GM21526 (cell line): Measurements from ENCODE around the gene CPSF3.

Source experiments
- ATAC-seq: cut with Tn5 transposase; IDR thresholded peaks from one replicate; pipeline ENCODE4 v1.9.1; 2021; ENCODE audit warnings: moderate library complexity; ENCODE audit not compliant: unreplicated experiment, low FRiP score

The CPSF3 gene

DNA sequence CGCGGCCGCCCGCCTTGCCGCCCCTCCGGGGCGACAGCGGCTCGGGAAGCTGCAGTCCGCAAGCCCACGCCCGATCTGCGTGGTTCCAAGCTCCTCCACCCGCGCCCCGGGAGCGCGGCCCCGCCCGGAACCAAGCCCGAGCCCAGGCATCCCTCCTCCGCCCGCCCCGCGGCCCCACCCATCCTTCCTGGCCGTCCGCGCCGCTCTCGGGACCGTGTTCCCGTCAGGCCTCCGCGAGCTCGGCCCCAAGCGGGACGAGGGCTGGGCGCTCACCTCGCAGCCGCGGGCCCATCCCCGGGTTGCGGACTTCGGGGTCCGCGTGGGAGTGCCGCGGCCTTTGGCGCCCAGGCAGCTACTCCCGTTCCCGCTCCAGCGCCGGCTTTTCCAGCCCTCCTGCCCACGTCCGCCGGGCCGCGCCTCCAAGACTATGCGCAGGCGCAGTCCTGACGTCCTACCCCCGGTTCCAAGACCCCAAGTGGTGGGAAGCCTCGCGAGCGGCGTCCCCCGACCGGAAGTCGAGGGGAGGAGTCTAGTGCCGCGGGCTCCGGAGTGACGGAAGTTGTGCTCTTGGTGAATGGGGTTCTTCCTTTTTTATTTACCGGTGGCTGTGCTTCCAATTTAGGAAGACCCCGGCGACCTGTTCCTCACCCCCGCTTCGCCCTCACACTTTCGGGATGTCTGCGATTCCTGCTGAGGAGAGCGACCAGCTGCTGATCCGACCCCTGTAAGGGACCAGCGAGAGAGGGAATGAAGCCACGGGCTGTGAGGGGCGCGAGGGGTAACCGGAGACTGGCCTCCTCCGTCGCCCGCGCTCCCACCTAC is at the start of gene CPSF3, which contains the start of gene ITGB1BP1:
Gene CPSF3 (plus strand): TSS at position 555 of the 822 bp plus-strand sequence. CDS start 120 bp downstream, at position 675.
Gene ITGB1BP1 (minus strand): TSS at position 429 of the 822 bp plus-strand sequence. CDS start 4,831 bp downstream, outside the sequence.
- peak; percentile 78 for ATAC-seq

DNA sequence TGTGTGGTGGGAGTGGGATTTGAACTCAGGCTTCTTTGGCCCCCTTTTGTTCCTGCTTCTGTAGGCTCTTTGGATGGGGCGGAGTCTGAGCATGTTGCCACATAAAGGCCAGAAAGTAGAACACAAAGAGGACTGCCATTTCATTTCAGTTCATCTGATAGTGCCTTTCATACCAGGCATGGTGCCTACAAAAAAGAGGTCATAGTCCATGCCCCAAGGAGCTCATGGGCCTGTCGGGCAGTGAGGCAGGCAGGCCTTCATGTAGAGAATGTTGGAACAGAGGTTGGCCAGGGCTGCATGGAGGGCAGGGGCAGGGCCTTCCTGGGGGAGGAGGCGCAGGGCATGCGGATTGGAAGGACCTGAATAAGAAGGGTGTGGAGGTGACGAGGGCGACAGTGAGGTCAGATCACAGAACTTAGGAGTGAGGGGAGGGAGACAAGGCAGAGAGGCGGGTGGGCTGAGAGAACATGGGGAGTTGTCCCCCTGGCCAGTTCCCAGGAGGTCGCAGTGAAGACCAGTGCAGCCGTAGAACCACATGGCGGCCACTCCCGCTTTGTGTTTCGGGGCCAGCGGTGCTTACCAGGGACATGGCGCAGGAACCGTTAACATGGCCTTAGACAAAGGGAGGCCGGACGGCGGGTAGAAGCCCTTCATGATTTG is 49.3 kb upstream of the CPSF3 start:
- ATAC-seq, result no peak

DNA sequence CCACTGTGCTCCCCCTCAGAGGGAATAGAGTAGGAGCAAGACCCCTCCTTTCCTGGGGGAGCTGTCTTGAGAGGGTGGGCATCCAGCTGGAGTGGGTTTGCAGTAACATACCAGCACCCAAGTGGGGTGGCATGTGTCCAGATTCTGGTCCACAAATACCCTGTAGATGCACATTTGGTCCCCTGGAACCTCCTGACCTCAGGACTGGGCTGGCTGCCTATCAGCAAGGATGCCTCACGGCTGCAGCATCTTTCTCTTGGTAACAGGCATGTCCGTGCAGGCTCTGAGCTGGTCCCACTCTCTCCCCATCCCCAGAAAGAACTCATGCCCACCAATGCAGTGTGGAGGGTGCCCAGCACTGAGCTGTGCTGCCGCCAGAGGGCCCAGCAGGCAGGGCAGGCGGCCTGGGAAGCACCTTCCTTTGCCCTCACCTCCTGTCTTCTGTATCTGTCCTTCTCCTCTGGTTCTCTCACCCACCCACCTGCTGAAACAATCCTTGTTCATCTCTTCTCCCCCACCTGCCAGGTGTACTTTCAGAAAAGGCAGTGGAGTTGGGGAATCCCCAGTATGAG is 47.5 kb upstream of the CPSF3 start:
- ATAC-seq, result no peak

DNA sequence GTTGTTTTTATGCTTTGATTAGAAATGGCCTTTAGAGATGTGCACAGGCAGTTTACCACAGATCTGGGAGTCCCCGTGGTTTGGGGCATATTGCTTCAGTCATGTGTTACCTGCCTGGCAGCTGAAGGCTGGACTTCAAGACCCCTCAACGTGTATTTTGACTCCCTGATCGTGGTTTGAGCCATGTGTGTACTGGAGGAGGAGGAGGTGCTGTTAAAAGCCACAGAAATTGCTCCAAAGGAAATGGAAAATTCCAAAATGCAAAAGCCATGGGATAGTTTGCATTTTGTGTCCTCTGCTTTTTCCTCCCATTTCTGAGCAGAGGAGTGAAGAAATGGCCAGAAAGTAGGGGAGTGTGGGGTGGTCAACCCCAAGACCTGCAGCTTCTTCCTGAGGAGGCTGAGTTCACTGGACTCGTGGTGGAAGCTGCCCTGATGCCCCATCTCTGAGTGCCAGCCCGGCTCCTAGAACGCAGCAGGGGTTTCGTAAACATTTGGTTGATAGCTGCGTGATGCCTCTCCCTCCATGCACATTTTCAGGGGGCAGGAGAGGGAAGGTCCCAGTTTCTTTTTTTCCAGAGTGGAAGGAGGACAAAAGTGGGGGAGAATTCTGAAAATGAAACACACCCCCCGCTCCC is 45.9 kb upstream of the CPSF3 start:
- no peak for ATAC-seq

DNA sequence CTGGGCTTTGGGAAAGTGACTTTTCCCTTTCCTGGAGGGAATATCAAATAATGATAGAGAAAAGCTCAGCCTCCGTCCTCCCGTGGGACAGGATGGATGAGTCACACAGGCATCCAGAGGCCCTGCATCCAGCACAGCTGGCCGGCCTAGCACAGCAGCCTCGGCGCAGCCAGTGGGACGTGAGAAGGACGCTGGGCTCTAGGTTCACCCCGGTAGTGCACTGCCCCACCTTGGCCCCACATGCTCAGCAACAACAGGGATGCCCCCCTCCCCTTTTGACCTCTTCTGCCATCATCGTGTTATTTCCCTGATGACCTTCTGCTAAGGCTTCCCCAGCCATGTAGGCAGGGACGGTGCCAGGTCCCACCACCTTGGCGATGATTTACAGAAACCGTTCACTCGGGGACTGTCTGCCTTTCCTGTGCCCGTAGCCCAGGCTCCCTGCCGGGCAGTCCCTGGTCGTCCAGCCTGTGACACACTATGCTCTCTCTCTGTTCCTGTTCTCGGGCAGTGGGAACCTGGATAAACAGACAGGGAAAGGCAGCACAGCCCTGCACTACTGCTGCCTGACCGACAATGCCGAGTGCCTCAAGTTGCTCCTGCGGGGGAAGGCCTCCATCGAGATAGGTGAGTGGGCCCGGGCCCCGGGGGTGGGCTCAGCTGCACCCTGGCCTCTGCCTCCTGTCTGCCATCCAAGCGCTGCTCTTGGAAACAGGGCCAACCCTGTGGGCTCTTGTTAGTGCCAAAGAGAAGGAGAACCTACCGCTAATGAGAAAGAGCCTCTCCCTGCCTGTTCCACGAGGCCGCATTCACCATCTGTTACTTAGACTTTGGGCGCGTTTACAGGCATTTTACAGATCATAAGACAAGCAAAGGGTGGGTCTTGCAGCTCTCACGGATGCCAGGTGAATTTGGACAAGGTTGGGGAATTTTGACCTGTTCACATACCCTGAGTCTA is 44.7 kb upstream of the CPSF3 start:
- ATAC-seq, result no peak

DNA sequence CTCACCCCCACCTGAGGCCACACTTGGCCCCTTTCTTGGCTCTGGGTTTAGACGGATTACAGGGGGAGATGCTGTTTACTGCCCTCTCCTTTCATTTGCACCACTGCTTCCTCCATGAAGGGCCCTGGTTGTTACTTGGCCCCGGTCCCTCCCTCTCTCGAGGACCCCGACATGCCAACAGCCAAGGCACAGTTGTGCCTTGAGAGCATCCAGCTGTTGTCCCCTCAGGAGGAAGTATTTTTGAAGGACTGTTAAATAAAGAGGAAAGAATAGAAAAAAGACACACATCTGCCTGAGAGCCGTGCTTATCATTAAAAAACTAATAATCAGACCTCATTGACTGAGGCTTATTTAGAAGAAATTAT is 44.1 kb upstream of the CPSF3 start:
- no peak for ATAC-seq

DNA sequence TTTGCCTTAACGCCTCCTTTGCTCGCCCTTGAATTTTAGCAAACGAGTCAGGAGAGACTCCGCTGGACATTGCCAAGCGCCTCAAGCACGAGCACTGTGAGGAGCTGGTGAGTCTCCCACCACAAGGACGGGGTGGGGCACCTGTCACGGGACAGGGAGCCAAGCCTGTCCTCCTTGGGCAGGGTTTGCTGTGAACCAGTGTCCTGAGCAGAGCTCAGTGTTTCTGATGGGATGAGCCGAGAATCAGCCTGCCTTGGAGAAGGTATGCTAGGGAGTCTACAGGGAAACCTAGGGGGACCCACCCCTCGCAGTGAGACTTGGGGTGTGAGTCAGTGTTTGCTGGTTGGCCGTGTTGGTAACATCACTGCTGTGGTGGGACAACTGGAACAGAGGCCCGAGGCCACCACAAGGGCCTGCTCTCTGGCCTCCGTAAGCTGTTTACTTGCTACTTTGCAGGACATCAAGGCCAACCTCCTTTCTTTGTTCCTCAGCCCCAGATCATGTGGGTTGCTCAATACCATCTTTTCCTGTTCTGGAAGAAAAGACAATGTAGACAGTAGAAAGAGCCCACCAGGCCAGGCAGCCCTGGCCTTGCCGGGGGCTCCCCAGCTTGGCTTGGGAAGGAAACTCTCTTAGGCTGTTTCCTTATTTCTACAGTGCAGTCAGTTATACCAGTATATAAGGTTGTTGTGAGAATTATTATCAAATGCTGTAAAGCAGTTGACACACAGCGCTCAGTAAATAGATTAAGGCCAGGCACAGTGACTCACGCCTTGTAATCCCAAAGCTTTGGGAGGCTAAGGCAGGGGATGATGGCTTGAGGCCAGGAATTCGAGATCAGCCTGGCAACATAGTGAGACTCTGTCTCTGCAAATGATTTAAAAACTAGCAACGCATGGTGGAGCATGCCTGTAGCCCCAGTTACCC is 42.5 kb upstream of the CPSF3 start:
- no peak for ATAC-seq

DNA sequence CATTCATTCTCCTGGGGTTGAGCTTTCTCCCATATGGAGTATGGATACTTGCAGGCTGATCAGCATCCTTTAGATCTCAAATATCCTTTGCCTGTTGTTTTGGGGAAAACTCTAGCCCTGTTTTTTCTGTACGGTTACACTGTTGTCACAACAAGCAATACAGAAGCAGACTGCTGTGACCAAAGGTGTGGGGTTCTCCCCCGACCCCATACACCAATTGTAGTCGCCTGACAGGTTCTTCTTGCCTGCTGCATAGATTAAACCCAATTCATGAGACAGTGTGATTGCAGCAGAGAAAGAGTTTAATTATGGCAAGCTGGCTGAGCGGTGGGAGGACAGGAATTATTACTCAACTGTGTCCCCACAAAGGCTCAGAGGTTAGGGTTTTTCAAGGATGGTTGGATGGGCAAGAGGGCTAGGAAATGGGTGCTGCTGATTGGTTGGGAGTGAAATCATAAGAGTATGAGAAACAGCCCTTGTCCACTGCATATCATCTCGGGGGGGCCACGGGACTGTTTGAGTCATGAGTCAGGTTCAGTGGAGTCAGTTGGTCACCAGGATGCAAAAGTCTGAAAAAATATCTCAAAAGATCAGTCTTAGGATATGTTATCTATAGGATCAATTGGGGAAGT is 40.7 kb upstream of the CPSF3 start:
- ATAC-seq, result no peak

DNA sequence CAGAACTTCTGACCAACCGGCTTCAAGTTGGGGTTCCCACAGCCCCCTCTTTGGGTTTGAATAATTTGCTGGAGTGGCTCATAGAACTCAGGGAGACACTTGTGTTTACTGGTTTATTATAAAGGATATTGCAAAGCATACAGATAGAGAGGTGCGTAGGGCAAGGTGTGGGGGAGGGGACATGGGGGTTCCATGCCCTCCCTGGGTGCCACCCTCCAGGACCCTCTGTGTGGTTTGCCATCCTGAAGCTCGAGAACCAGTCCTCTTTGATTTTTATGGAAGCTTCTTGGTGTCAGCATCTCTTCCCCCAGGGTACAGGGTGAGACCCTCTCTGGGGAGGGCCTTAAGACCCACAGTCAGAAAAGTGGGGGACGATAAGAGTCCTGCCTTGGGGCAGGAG is 38.9 kb upstream of the CPSF3 start:
- ATAC-seq, result no peak

DNA sequence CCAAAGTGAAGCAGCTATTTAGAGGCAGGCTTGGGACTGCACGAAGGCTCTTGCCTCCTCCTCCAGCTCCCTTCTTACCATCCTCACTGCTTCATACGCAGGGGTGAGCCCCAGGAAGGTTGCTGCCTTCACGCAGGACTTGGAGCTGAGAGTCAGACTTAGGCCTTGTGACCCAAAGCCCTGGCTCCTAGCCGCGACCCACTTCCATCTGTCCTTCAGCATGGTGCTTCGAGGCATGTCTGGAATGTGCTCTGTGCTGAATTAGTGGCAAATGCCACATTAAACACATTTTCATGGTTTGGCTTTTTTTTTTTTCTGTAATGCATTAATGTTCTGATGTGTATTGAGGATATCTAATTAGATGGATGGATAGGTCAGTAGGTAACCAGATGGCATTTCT is 37.6 kb upstream of the CPSF3 start:
- ATAC-seq, result no peak

DNA sequence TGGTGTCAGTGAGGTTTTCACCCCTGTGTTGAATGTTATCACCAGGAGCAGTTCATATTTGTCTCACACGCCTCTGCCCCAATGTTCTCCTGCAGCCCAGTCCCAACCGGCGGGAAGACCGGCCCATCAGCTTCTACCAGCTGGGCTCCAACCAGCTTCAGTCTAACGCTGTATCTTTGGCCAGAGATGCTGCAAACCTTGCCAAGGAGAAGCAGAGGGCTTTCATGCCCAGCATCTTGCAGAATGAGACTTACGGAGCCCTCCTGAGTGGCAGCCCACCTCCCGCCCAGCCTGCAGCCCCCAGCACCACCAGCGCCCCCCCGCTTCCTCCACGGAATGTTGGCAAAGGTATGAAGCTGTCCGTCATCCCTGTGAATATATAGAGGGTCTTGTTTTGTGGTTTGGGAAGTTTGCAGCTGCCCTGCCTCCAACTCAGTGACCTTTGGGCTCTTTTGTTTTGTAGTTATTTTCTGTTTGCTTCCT is 35.2 kb upstream of the CPSF3 start:
- ATAC-seq, result no peak

DNA sequence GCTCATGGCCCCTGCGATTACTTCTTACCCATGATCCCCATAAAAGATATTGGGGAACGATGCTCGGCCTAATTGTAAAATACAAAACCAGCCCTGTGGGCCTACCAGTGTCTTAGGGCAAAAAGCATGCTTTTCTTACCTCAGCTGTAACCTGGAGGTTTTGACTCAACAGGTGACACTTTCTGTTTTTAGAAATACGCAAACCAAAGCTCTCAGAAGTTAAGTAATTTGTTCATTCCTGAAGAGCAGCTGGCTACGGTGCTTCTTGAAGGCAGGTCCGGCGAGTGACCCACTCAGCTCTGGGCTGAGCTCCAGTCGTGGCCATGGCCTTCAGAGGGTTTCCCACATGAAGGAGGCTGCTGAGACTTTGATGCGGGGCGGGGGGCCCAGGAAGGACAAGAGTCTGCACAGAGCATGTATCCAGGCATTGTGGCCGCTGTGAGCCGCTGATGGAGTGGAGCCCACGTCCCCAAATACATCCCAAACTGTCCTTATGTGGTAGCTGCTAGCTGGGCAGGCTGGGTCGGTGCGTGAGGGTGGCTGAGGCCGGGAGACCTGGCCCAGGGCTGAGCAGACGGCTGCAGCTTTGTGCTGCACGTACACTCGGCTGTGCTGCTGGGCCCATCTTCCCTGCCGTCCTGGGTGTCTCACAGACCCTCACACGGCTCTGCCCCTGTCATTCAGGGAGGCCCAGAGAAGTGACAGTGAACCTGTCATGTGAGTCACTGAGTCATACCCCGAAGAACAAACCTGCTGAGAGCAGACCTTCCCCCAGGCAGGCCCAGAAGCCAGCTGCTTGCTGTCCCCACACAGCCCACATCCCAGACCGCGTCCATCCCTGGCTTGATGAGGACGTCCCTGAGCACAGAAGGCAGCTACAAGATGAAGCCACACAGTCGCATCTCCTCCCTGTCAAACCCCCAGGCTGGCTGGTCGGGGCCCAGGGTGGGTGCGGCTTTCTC is 34.2 kb upstream of the CPSF3 start:
- ATAC-seq, result no peak

DNA sequence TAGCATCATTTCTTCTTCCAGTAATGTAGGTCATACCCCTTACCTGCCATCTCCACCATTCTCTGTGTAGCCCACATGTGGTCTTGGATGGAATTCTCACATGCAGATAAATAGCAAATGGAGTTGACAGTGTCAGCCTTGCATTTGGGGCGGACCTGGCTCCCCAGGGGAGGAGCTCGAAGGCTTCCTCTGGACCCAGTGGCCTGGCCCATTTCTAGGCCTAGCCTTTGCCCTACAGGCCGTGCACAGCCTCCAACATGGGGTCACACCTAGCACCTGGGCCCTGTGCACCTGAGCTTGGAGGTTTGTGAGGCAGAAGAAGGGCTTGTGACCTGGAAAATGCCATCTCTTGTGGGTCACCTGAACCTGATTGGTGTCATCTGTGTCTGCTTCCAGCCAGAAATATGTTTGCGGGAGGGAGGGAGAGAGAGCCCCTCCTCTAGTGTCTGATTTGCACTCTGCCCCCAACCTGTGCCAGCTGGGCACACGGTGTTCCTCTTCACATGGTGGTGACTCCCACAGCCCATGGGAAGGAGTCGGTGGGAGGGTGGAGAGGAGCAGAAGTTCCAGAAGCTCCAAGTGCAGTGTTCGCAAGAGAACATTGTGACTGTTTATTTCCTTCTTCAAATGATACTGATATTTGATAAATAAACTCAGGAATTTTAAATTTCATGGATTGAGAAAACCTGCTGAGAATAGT is 33.2 kb upstream of the CPSF3 start:
- no peak for ATAC-seq

DNA sequence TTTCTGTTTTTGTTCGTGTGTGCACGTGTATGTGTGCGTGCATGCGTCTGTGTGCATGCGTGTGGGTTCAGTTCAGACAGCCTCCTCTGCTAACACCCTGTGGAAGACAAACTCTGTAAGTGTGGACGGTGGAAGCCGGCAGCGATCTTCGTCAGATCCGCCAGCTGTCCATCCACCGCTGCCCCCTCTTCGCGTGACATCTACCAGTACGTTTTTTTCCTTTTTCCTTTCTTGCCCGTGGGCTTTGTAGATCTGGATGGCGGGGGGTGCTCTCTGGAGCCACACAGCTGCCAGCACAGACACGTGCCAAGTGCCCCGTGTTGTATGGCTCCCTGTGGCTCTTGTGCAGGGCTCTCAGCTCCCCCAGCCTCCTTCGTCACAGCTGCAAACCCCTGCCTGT is 32.5 kb upstream of the CPSF3 start:
- ATAC-seq, result no peak

DNA sequence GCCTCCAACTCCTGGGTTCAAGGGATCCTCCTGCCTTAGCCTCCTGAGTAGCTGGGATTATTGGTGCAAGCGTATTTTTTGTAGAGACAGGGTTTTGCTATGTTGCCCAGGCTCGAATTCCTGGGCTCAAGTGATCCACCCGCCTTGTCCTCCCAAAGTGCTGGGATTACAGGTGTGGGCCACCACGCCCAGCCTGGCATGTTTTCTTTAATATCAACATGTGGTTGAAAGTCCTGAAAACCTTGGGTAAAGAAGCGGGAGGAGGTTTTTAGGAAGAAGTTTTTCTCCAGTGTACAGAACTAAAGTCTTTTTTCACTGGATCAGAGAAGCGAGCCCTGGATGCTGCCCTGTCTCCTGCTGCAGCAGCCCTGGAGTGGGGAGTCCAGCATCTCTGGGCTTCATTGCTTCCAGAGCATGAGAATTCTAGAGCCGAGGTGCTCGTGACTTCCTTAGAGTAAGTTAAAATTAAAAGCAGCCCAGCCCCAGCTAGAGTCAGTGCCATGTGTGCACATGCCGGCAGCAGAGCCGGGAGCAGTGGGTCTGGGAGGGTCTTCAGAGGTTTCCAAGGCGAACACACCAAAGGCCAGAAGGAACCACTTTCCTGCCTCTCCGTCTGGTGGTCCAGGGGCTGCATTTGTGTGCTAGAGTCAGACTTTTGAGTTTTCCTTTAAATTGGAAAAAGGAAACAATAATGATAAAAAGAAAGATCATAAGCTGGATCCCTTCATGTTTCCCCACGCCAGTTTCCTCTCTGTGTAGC is 31.3 kb upstream of the CPSF3 start:
- no peak for ATAC-seq
